Neural cell (in vitro differentiated cells): ENCODE results near the gene LPIN2.

Source experiments
- CTCF ChIP-seq: fragments of 450-650 bp; IDR thresholded peaks from 2 replicates; pipeline ENCODE4 v1.5.1; 2014; ENCODE audit warnings: antibody characterized with exemption, mild to moderate bottlenecking, moderate library complexity; ENCODE audit not compliant: poor library complexity, severe bottlenecking
- EP300 ChIP-seq: fragments of 450-650 bp; conservative IDR thresholded peaks from 2 replicates; pipeline ENCODE4 v1.6.1; 2014; ENCODE audit warnings: antibody characterized with exemption, mild to moderate bottlenecking, moderate library complexity; ENCODE audit not compliant: poor library complexity, severe bottlenecking
- EZH2 ChIP-seq: fragments of 200-600, 300-800 bp; shearing (Covaris generic), sonication (generic); IDR thresholded peaks from 2 replicates; pipeline ENCODE4 v1.6.1; 2014; ENCODE audit warnings: antibody characterized with exemption, low read length, borderline replicate concordance, mild to moderate bottlenecking; ENCODE audit not compliant: insufficient read depth, poor library complexity, severe bottlenecking
- MXI1 ChIP-seq: fragments of 450-650 bp; conservative IDR thresholded peaks from 2 replicates; pipeline ENCODE4 v1.6.1; 2014; ENCODE audit warnings: antibody characterized with exemption, mild to moderate bottlenecking; ENCODE audit not compliant: poor library complexity, severe bottlenecking
- POLR2AphosphoS5 ChIP-seq: IDR thresholded peaks from 2 replicates; pipeline ENCODE4 v1.6.1; 2012
- RAD21 ChIP-seq: fragments of 450-650 bp; conservative IDR thresholded peaks from 2 replicates; pipeline ENCODE4 v1.6.1; 2014; ENCODE audit warnings: antibody characterized with exemption, mild to moderate bottlenecking, moderate library complexity
- TAF1 ChIP-seq: IDR thresholded peaks from 2 replicates; pipeline ENCODE4 v1.6.1; 2012; ENCODE audit warnings: low read depth

- no peak for TF ChIP-seq CTCF
- no peak for TF ChIP-seq MXI1
- no peak for TF ChIP-seq POLR2AphosphoS5
- TF ChIP-seq EZH2, result no peak
- TF ChIP-seq EP300, result no peak
- TF ChIP-seq TAF1, result no peak
- no peak for TF ChIP-seq RAD21
Measured at GRCh38 chr18:3052411-3052758, 39.4 kb upstream of the LPIN2 start.
